HCT116 (cell line): ENCODE results near the gene LRRC32.

ENCODE experiments used
- POLR2A ChIP-seq: IDR thresholded peaks from 2 replicates; pipeline ENCODE4 v1.7.0; 2011; ENCODE audit warnings: borderline replicate concordance; ENCODE audit not compliant: insufficient read depth, insufficient read length; ENCODE audit errors: extremely low read depth
- TF ChIP-seq, protein P1 (sequence below), 3 experiments: fragments of 200-600 bp in 1 of 3; sonication (generic) in 1 of 3; IDR thresholded peaks in 2 of 3; conservative IDR thresholded peaks in 1 of 3; 2 replicates each; pipeline ENCODE4 v1.5.1; 2012 to 2017; ENCODE audit warnings: low read depth in 2 of 3, low read length in 2 of 3, antibody characterized with exemption in 1 of 3, borderline replicate concordance in 1 of 3, control low read depth in 1 of 3, mild to moderate bottlenecking in 1 of 3, mixed read lengths in 1 of 3, mixed run types in 1 of 3, moderate library complexity in 1 of 3; ENCODE audit not compliant: insufficient read depth in 1 of 3

- TF ChIP-seq, protein P1, sequence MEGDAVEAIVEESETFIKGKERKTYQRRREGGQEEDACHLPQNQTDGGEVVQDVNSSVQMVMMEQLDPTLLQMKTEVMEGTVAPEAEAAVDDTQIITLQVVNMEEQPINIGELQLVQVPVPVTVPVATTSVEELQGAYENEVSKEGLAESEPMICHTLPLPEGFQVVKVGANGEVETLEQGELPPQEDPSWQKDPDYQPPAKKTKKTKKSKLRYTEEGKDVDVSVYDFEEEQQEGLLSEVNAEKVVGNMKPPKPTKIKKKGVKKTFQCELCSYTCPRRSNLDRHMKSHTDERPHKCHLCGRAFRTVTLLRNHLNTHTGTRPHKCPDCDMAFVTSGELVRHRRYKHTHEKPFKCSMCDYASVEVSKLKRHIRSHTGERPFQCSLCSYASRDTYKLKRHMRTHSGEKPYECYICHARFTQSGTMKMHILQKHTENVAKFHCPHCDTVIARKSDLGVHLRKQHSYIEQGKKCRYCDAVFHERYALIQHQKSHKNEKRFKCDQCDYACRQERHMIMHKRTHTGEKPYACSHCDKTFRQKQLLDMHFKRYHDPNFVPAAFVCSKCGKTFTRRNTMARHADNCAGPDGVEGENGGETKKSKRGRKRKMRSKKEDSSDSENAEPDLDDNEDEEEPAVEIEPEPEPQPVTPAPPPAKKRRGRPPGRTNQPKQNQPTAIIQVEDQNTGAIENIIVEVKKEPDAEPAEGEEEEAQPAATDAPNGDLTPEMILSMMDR (IDR thresholded peaks at IDR 0.05 in 2 of 3, conservative IDR thresholded peaks at IDR 0.05 in 1 of 3; ENCODE audit: borderline replicate concordance in 1 of 3, insufficient read depth in 1 of 3, low read depth in 2 of 3, low read length in 2 of 3): no peak
- no peak for TF ChIP-seq POLR2A
Observed at GRCh38 chr11:76662656-76663485, 7.7 kb downstream of the LRRC32 start.
